SK-N-SH (cell line): ENCODE data around the gene ADGRF4. TPM values are rescaled to one million over a fixed set of nuclear protein-coding genes. Genes with fewer than 3 reads are reported as not detected.

Experiments
- CTCF ChIA-PET: fragments of 300-600, 350-600 bp; formaldehyde crosslinking; extraction: SDS; loops from one replicate; lab custom pipeline; 2021; lab: Yijun Ruan, JAX
- POLR2A ChIA-PET: fragments of 350-600 bp; sonication (Branson Sonifier 250); formaldehyde crosslinking; extraction: SDS; loops from one replicate; lab custom pipeline; 2020; ENCODE audit warnings: antibody characterized with exemption, inconsistent platforms; lab: Yijun Ruan, JAX
- DNase-seq: peaks from one replicate; pipeline ENCODE4 v3.0.0; 2012
- H2AFZ ChIP-seq: fragments of 200-600 bp; sonication (generic); 2 replicates; pipeline ENCODE4 v1.8.1; 2016; ENCODE audit warnings: antibody characterized with exemption, mild to moderate bottlenecking, low read depth
- H3F3A ChIP-seq: fragments of 200-600 bp; sonication (generic); replicated peaks from 2 replicates; pipeline ENCODE3; 2016; ENCODE audit warnings: antibody characterized with exemption, mild to moderate bottlenecking; ENCODE audit not compliant: insufficient read depth
- H3K27ac ChIP-seq, 2 experiments: fragments of 200-500 bp in 1 of 2; fragments of 200-600 bp in 1 of 2; sonication (Bioruptor generic) in 1 of 2; sonication (generic), shearing (Covaris generic) in 1 of 2; 2 replicates each; pipeline versions ENCODE4 v1.5.1 to v1.6.1; 2014 to 2016; ENCODE audit warnings: low read depth in 2 of 2, inconsistent platforms in 1 of 2, low read length in 1 of 2, mild to moderate bottlenecking in 1 of 2, mixed read lengths in 1 of 2
- H3K27me3 ChIP-seq: fragments of 200-600 bp; sonication (generic), shearing (Covaris generic); 2 replicates; pipeline ENCODE4 v1.6.1; 2016; ENCODE audit warnings: mixed run types; ENCODE audit not compliant: insufficient read depth
- H3K36me3 ChIP-seq, 2 experiments: fragments of 200-500 bp in 1 of 2; fragments of 200-600 bp in 1 of 2; sonication (Bioruptor generic) in 1 of 2; sonication (generic) in 1 of 2; replicated peaks in 1 of 2; 2 replicates each; pipeline versions ENCODE3 to v1.5.1; 2014 to 2016; ENCODE audit warnings: low read length in 1 of 2, mild to moderate bottlenecking in 1 of 2; ENCODE audit not compliant: insufficient read depth in 2 of 2, control insufficient read depth in 1 of 2
- H3K4me1 ChIP-seq, 2 experiments: fragments of 200-500 bp in 1 of 2; fragments of 200-600 bp in 1 of 2; sonication (Bioruptor generic) in 1 of 2; sonication (generic), shearing (Covaris generic) in 1 of 2; 2 replicates each; pipeline versions ENCODE4 v1.5.1 to v1.6.1; 2014 to 2016; ENCODE audit warnings: low read depth in 1 of 2, low read length in 1 of 2, mixed run types in 1 of 2; ENCODE audit not compliant: insufficient read depth in 2 of 2, control insufficient read depth in 1 of 2
- H3K4me2 ChIP-seq: fragments of 200-600 bp; sonication (generic), shearing (Covaris generic); 2 replicates; pipeline ENCODE4 v1.6.1; 2017; ENCODE audit warnings: mixed run types
- H3K4me3 ChIP-seq, 2 experiments: fragments of 200-500 bp in 1 of 2; fragments of 200-600 bp in 1 of 2; sonication (Bioruptor generic) in 1 of 2; sonication (generic), shearing (Covaris generic) in 1 of 2; 2 replicates each; pipeline versions ENCODE4 v1.5.1 to v1.8.1; 2014 to 2016; ENCODE audit warnings: low read depth in 2 of 2, inconsistent platforms in 1 of 2, low read length in 1 of 2, mild to moderate bottlenecking in 1 of 2, mixed read lengths in 1 of 2, moderate library complexity in 1 of 2
- H3K79me2 ChIP-seq: fragments of 200-600 bp; sonication (generic); 2 replicates; pipeline ENCODE4 v1.8.1; 2017; ENCODE audit warnings: mild to moderate bottlenecking; ENCODE audit not compliant: insufficient read depth
- H3K9ac ChIP-seq: fragments of 200-600 bp; sonication (generic); 2 replicates; pipeline ENCODE4 v1.6.1; 2017; ENCODE audit warnings: mixed run types
- H3K9me2 ChIP-seq: fragments of 200-600 bp; sonication (generic); 2 replicates; pipeline ENCODE4 v1.6.1; 2017; ENCODE audit warnings: mixed run types
- H3K9me3 ChIP-seq: fragments of 200-600 bp; sonication (generic); 2 replicates; pipeline ENCODE4 v1.6.1; 2017; ENCODE audit warnings: mixed run types, mild to moderate bottlenecking, moderate library complexity
- H4K20me1 ChIP-seq: fragments of 200-600 bp; sonication (generic); 2 replicates; pipeline ENCODE4 v1.6.1; 2017; ENCODE audit warnings: mild to moderate bottlenecking, mixed run types; ENCODE audit not compliant: insufficient read depth
- CTCF ChIP-seq: fragments of 200-600 bp; sonication (generic); IDR thresholded peaks from 2 replicates; pipeline ENCODE4 v1.6.1; 2017; ENCODE audit warnings: antibody characterized with exemption, mild to moderate bottlenecking, moderate library complexity
- GABPA ChIP-seq: IDR thresholded peaks from 2 replicates; pipeline ENCODE4 v1.4.0; 2012; ENCODE audit warnings: low read depth, mild to moderate bottlenecking
- GATA2 ChIP-seq: sonication (generic); formaldehyde crosslinking; IDR thresholded peaks from 2 replicates; pipeline ENCODE4 v1.5.0; 2020; ENCODE audit warnings: mild to moderate bottlenecking, missing genetic modification reagents
- MAX ChIP-seq: IDR thresholded peaks from 2 replicates; pipeline ENCODE4 v1.4.0; 2012; ENCODE audit warnings: low read depth
- NFIC ChIP-seq: IDR thresholded peaks from 2 replicates; pipeline ENCODE4 v1.4.0; 2012; ENCODE audit warnings: borderline replicate concordance
- NRF1 ChIP-seq: IDR thresholded peaks from 2 replicates; pipeline ENCODE4 v1.6.1; 2012; ENCODE audit warnings: low read depth, mild to moderate bottlenecking, low read length
- RAD21 ChIP-seq: IDR thresholded peaks from 2 replicates; pipeline ENCODE4 v1.6.1; 2012; ENCODE audit warnings: mild to moderate bottlenecking, low read length
- USF1 ChIP-seq: IDR thresholded peaks from 2 replicates; pipeline ENCODE4 v1.4.0; 2012; ENCODE audit warnings: low read depth, borderline replicate concordance
- USF2 ChIP-seq: fragments of 150-350 bp; IDR thresholded peaks from 2 replicates; pipeline ENCODE4 v1.6.1; 2017; ENCODE audit warnings: antibody characterized with exemption, low read length, low read depth, borderline replicate concordance
- WGBS: methylation state at CpG from one replicate; pipeline ENCODE4 v1.1.6; 2017; ENCODE audit warnings: low lambda C conversion rate; 5-methylcytosine and 5-hydroxymethylcytosine counted together
- polyA plus RNA-seq, 3 experiments: library from polyadenylated mRNA; depleted of rRNA; stranded (reverse); fragments of >200 nt; gene quantifications; 2 replicates each; pipeline ENCODE4 v1.2.3, GENCODE V29; 2012

Gene ADGRF4
- polyA plus RNA-seq, 1 of the 3 experiments (the other 2 are of a cell fraction): not detected

- CTCF ChIA-PET: interaction anchor here (1.1 kb wide), 1 partner anchor 14 kb away, joined by 3 read pairs; no protein-coding TSS in a partner anchor
Observed at GRCh38 chr6:47737406-47737805, 39.0 kb downstream of the ADGRF4 start.

GRCh38 chr6:47740714-47741113 is 42.3 kb downstream of the ADGRF4 start:
- Histone ChIP-seq H3K27me3 (no peaks in the 10 kb centered on the region; the same call in 1 of the 2 replicates), H3K9me3 (no peaks in the 10 kb centered on the region), H3K36me3 (no peaks in the 10 kb centered on the region), H3K9ac (no peak overlapping the region), H3K4me1 (no peaks in the 10 kb centered on the region), H3K4me2 (no peak overlapping the region), H3K4me3 (no peak overlapping the region), H3F3A (no peaks in the 10 kb centered on the region), H3K79me2 (no peaks in the 10 kb centered on the region), H4K20me1 (no peaks in the 10 kb centered on the region), H2AFZ (no peak overlapping the region), H3K9me2 (no peaks in the 10 kb centered on the region), H3K27ac (no peak overlapping the region)
- POLR2A ChIA-PET: no interaction called here
- 0% methylated on average over 1 of the region's 1 CpG for WGBS
- CTCF ChIA-PET: no interaction called here
- no peak for DNase-seq
- TF ChIP-seq CTCF: no peak
- TF ChIP-seq NRF1: no peak
- TF ChIP-seq GATA2 (CRISPR knock-in tag): no peak
- TF ChIP-seq GABPA: no peak
- TF ChIP-seq NFIC: no peak

More at GRCh38 chr6:47737406-47737805, 39.0 kb downstream of the ADGRF4 start:
- H3K27me3 ChIP-seq: no peaks in the 10 kb centered on the region; the same call in 1 of the 2 replicates
- no peaks in the 10 kb centered on the region for H3K36me3 ChIP-seq
- H3F3A ChIP-seq: no peaks in the 10 kb centered on the region
- H3K9ac ChIP-seq: no peak overlapping the region
- no peak overlapping the region for H3K4me2 ChIP-seq
- H3K4me1 ChIP-seq: no peaks in the 10 kb centered on the region
- TF ChIP-seq MAX (no peak), USF1 (no peak), USF2 (no peak), RAD21 (no peak)
- 6% methylated on average over 2 of the region's 2 CpGs for WGBS
- H4K20me1 ChIP-seq: no peaks in the 10 kb centered on the region
- no peaks in the 10 kb centered on the region for H3K9me2 ChIP-seq
- no peak overlapping the region for H3K4me3 ChIP-seq
- H3K27ac ChIP-seq: no peak overlapping the region
- DNase-seq: no peak
- H2AFZ ChIP-seq: no peak overlapping the region
- POLR2A ChIA-PET: no interaction called here
- no peaks in the 10 kb centered on the region for H3K79me2 ChIP-seq
- H3K9me3 ChIP-seq: no peaks in the 10 kb centered on the region
